Measurements from ENCODE around the gene INO80B.
"Not testable (repeated sequence)": the region's sequence is repeated elsewhere in the genome, so short reads cannot be mapped to it uniquely, and the experiment has no call there.

INO80B gene

GRCh38 chr2:74448771-74449170 is 6.1 kb upstream of the INO80B start:
- no peak for DNase-seq (ENCODE audit: low read depth in 2 of 2)

DNA sequence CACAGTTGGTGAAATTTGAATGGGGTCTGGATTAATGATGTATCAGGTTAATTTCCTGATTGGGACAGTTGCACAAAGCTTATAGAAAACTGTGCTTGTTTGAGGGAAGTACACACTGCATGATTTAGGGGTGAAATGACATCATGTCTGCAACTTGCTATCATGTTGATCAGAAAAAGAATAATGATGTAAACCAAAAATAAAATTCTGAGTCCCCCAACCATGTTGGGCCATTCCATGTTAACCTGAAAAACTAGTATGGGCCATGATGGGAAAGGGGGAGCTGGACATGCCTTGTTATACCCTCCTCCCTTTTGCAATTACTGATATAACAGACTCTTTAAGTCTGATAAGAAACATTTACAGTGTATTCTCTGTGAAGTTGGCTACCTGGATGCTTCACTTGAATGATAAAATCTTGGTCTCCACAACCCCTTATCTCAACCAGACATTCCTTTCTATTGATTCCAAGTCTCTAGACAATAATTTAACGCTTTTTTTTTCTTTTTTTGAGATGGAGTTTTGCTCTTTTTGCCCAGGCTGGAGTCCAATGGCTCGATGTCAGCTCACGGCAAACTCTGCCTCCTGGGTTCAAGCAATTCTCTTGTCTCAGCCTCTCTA is 4.2 kb upstream of the INO80B start:
- no peak for DNase-seq (ENCODE audit: low read depth in 2 of 2)

DNA sequence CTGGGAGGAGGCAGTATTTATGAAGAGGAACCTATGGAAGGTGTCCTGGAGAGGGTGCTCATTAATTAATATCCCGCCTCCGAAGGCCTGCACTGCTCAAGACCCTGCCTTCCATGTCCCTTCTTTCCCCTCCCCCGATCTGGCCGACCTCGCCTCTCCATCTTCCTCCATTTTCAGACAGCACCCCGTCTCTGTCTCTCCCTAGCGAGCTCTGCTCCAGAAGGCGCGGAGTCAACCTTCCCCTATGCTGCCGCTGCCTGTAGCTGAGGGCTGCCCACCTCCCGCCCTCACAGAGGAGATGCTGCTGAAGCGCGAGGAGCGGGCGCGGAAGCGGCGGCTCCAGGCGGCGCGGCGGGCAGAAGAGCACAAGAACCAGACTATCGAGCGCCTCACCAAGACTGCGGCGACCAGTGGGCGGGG is 2.3 kb downstream of the INO80B start:
- DNase-seq (ENCODE audit: low read depth in 2 of 2): no peak

DNA sequence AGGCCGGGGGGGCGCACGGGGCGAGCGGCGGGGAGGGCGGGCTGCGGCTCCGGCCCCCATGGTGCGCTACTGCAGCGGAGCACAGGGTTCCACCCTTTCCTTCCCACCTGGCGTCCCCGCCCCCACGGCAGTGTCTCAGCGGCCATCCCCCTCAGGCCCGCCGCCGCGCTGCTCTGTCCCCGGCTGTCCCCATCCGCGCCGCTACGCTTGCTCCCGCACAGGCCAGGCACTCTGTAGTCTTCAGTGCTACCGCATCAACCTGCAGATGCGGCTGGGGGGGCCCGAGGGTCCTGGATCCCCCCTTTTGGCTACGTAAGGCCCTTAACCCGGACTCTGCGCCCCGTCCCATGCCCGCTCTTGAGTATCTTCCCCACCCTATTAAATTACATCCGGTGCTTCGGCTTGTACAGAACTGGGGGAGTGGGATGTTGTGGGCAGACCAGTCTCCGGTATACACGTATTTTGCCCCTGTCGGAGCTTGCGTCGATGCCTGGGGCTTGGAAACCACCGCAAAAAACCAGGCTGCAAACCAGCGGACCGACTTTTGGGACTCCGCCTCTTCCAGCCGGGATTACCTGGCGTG is 2.8 kb downstream of the INO80B start:
- DNase-seq (ENCODE audit: low read depth in 2 of 2): no peak

GRCh38 chr2:74458132-74458937 is 3.4 kb downstream of the INO80B start, which contains the start of gene WBP1:
TSS of gene WBP1 (plus strand) at chr2:74458438. CDS start at chr2:74458603, 165 bp downstream.
- DNase-seq (ENCODE audit: low read depth in 2 of 2): peak; percentile 100

GRCh38 chr2:74458938-74459363 is 4.1 kb downstream of the INO80B start:
- DNase-seq (ENCODE audit: low read depth in 2 of 2): no peak

DNA sequence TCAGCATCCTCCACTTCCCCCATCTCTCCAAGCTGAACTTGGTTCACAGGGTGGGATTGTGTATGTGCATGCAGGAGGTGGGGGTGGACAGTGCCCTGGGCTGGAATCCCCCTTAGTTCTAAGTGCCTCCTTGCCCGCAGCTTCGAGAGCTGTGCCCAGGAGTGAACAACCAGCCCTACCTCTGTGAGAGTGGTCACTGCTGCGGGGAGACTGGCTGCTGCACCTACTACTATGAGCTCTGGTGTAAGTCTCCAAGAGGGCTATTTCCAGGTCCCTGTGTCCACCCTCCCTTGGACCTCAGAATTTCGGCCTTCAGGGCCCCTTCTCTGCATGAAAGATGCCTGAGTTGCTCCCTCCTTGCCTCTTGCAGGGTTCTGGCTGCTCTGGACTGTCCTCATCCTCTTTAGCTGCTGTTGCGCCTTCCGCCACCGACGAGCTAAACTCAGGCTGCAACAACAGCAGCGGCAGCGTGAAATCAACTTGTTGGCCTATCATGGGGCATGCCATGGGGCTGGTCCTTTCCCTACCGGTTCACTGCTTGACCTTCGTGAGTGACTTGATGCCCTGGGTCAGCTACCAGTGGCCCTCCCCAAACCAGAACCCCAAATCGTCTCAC is 4.7 kb downstream of the INO80B start:
- DNase-seq (ENCODE audit: low read depth in 2 of 2): not testable (repeated sequence)

- DNase-seq (ENCODE audit: low read depth in 2 of 2): not testable (repeated sequence)
Measured at GRCh38 chr2:74460187-74460586, 5.3 kb downstream of the INO80B start.

GRCh38 chr2:74461187-74462053 is 6.5 kb downstream of the INO80B start:
- no peak for DNase-seq (ENCODE audit: low read depth in 2 of 2)

GRCh38 chr2:74462054-74462785 is 7.3 kb downstream of the INO80B start:
- no peak for DNase-seq (ENCODE audit: low read depth in 2 of 2)

DNA sequence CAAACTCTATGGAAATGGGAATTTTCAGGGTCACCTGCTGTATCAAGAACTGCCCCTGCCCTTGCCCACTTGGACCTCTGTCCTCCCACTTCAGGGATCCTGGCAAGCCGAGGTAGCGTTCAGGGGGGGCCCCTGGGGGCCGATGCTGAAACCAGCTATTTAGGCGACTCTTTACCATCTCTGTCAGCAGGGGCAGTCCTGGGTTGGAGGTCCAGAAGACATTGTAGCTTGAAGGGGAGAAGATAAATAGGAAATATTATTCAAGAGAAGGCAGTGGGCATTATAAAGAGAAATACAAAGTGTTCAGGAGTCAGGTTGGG is 7.9 kb downstream of the INO80B start:
- DNase-seq (ENCODE audit: low read depth in 2 of 2): no peak

- DNase-seq (ENCODE audit: low read depth in 2 of 2): no peak
Measured at GRCh38 chr2:74464406-74464805, 9.5 kb downstream of the INO80B start.

- not testable (repeated sequence) for DNase-seq (ENCODE audit: low read depth in 2 of 2)
Measured at GRCh38 chr2:74470742-74471141, 15.9 kb downstream of the INO80B start.

GRCh38 chr2:74471332-74472065 is 16.6 kb downstream of the INO80B start:
- no peak for DNase-seq (ENCODE audit: low read depth in 2 of 2)

DNA sequence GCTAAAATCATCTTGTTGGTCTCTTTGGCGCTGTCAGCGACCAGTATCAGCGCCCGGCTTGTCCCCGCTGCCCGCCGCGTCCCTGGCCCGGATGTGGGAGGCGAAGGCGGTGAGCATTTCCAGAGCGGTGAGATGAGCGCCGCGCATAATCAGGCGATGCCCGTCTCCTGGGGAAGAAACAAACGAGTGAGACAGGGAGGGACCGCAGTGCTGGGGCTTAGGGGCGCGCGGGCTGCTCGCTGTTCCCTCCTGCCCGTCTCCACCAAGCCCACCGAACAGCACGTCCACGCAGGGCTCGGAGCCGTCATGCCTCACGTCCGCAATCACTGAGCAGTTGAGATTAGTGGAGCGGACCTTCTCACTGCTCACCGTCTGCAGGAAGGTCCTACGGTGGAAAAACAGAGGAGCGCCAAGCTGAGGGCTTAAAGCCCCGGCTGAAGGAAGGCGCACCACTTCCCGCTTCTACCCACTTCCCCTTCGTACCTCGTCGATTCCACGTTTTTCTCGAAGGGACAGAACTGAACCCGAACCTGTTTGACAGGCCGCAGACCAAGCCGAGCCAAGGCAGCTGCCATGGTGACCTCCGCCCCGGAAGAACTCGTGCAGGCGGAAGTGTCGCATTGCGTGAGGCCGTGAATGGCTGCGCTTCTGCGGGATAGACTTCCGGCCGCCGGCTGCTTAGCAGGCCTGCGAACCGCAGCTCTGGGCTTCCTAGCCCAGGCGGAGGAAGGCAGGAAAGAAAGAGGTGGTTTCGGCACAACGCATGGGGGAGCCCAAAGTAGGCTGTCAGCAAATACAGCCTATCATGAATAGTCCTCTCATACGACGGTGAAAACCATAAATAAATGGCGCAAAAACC is 17.4 kb downstream of the INO80B start, which contains the start of gene MRPL53:
TSS of gene MRPL53 (minus strand) at position 595 of the 859 bp plus-strand sequence. CDS start at position 575, 20 bp downstream.
- peak; percentile 85 to 89 for DNase-seq (ENCODE audit: low read depth in 2 of 2)

DNA sequence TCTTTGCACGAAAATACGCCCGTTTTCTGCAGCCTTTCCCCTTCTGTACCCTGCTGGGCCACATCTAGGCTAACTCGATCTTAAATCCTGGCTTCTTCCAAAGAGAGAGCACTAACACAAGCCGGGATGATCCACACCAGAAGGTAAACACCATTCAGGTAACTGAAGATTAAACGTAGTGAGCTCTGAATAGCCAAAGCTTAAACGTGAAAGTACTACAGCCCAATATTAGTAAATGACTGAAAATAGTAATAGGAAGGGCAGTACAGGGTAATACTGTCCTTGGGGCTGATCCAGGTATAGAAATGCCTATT is 18.0 kb downstream of the INO80B start:
- DNase-seq (ENCODE audit: low read depth in 2 of 2): no peak

- DNase-seq (ENCODE audit: low read depth in 2 of 2): no peak
Measured at GRCh38 chr2:74474481-74474880, 19.6 kb downstream of the INO80B start.

- DNase-seq (ENCODE audit: low read depth in 2 of 2): no peak
Measured at GRCh38 chr2:74474899-74475298, 20.0 kb downstream of the INO80B start.

DNA sequence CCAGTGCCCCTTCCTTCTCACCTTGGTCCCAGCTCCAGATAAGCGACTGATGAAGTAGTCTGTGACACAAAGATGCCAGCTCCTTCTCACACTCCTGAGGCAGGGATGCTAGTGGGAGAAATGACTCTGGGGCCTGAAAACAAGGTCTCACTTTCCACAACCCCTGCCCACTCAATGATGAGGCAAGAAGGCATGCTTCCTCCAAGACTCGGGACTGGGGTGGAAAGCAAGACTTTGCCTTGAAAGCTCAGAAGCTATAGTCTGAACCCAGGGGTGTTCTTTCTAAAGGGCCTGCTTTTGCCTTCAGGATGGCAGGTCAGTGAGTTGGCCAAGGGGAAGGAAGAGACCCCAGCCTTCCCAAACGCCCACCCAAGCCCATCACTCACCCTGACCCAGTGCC is 26.5 kb downstream of the INO80B start:
- DNase-seq (ENCODE audit: low read depth in 2 of 2): no peak

Data from fibroblast of skin of left quadriceps (primary cell).